ACC112 (cell line): ENCODE measurements around the gene ZNF91.

Experiments used
- H2AFZ ChIP-seq: fragments of 200-600 bp; sonication (generic); one replicate; pipeline ENCODE4 v1.6.0; 2017; ENCODE audit warnings: antibody characterized with exemption, low read length; ENCODE audit not compliant: unreplicated experiment
- H3K27ac ChIP-seq: fragments of 200-600 bp; sonication (generic); 2 replicates; pipeline ENCODE4 v1.5.1; 2014; ENCODE audit warnings: low read depth, mild to moderate bottlenecking, antibody characterized with exemption, low read length, moderate library complexity
- H3K27me3 ChIP-seq: fragments of 200-600 bp; sonication (generic); 2 replicates; pipeline ENCODE4 v1.6.1; 2014; ENCODE audit warnings: mild to moderate bottlenecking, antibody characterized with exemption, low read length, moderate library complexity, mixed read lengths; ENCODE audit not compliant: insufficient read depth
- H3K36me3 ChIP-seq: fragments of 200-600 bp; sonication (generic); 2 replicates; pipeline ENCODE4 v1.6.1; 2016; ENCODE audit warnings: mild to moderate bottlenecking, antibody characterized with exemption, low read length, moderate library complexity, mixed read lengths; ENCODE audit not compliant: insufficient read depth
- H3K4me1 ChIP-seq: fragments of 200-600 bp; sonication (generic); one replicate; pipeline ENCODE4 v1.6.1; 2016; ENCODE audit warnings: low read length, mixed read lengths; ENCODE audit not compliant: insufficient read depth, unreplicated experiment, control insufficient read depth
- H3K4me3 ChIP-seq: fragments of 200-600 bp; sonication (generic); 2 replicates; pipeline ENCODE4 v1.5.1; 2014; ENCODE audit warnings: mild to moderate bottlenecking, low read depth, low read length
- H3K79me2 ChIP-seq: fragments of 200-600 bp; sonication (generic); one replicate; pipeline ENCODE4 v1.6.0; 2016; ENCODE audit warnings: low read length; ENCODE audit not compliant: control insufficient read depth, unreplicated experiment, insufficient read depth

Gene ZNF91

DNA sequence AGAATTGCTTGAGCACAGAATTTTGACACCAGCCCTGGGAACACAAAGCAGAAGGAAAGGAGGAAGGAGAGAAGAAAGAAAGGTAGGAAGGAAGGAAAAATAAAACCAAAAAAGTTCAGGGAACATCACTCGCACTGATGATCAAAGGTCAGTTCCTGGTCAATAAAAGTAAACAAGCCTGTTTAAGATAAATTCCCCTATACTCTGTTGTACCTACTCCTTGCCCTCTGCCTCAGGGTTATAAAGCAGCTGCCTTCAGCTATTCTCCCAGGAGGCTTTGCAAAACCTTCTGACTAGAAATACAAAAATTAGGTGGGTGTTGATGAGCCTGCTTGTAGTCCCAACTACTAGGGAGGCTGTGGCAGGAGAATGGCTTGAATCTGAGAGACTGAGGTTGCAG, 14.9 kb upstream of the ZNF91 start:
- Histone ChIP-seq H3K4me1 (no peaks in the 10 kb centered on the region), H3K27me3 (peaks cover 2% of the 10 kb centered on the region; the same call in 1 of the 2 replicates), H2AFZ (no peak overlapping the region), H3K27ac (no peak overlapping the region), H3K4me3 (no peak overlapping the region), H3K79me2 (no peaks in the 10 kb centered on the region), H3K36me3 (no peaks in the 10 kb centered on the region)

DNA sequence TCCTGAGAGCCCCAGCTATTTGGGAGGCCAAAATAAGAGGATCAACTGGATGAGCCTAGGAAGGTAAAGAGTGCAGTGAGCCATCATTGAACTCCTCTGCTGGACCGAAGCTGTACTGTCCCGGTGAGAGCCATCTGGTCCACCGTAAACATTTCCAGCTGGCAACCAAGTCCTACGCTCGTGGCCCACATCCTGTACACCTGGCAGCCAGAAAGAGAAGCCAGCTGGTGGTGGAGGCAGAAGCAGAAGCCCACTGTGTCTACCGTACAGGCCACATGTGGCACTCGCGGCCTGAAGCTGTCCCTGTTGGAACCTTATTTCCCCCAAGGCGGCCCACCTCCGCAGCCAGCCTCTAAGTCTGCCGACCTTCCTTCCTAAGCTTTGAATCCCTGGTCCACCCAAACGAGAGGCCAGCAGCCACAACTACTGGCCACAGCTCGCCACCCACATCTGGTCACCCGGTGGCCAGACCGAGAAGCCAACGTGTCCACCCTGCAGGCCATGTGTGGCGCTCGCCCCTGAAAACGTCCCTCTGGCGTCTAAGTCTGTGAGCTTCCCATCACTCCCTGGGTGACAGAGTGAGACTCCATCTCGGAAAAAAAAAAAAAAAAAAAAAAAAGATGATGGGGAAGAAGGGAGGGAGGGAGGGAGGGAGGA, 14.2 kb upstream of the ZNF91 start:
- Histone ChIP-seq H3K27ac (no peak overlapping the region), H3K4me3 (no peak overlapping the region), H3K4me1 (no peaks in the 10 kb centered on the region), H3K27me3 (no peaks in the 10 kb centered on the region), H2AFZ (no peak overlapping the region), H3K36me3 (no peaks in the 10 kb centered on the region), H3K79me2 (no peaks in the 10 kb centered on the region)

DNA sequence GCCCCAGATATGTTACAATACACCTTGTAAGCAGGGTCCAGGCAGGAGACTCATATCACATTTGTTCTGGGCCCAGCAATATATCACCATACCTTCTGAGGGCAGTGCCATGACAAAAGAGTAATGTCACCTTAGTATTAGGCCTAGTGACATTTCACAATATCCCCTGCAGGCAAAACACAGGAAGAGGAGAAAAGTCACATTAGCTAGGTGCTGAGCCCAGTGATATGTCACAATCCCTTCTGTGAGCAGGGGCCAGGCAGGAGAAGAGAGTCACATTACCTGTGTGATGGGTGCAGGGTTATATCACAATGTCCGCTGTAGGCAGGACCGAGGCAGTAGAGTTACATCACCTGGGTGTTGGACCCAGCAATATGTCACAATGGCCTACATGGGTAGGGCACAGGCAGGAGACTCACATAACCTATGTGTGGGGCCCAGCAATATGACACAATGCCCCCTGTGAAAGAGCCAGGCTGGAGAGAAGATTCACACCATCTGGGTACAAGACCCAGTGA, 12.4 kb upstream of the ZNF91 start:
- Histone ChIP-seq H3K4me3 (no peak overlapping the region), H3K4me1 (no peaks in the 10 kb centered on the region), H3K36me3 (no peaks in the 10 kb centered on the region), H3K27me3 (no peaks in the 10 kb centered on the region), H3K27ac (no peak overlapping the region), H3K79me2 (no peaks in the 10 kb centered on the region), H2AFZ (no peak overlapping the region)

DNA sequence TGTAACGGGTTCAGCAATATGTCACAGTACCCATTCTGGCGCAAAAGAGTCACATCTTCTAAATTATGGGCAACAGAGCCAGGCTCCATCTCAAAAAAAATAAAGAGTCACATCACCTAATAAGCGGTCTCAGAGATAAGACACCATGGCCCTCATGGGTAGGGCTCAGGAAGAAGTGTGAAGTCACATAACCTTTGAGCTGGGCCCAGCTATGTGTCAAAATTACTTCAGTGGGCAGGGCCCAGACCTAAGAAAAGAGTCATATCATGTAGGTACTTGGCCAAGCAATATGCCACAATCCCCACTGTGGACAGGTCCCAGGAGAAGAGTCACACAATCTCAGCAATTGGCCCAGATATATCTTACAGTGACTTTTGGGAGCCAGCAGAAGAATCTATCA, 11.4 kb upstream of the ZNF91 start:
- Histone ChIP-seq H3K79me2 (no peaks in the 10 kb centered on the region), H3K36me3 (no peaks in the 10 kb centered on the region), H3K27me3 (no peaks in the 10 kb centered on the region), H3K4me3 (no peak overlapping the region), H2AFZ (no peak overlapping the region), H3K27ac (no peak overlapping the region), H3K4me1 (no peaks in the 10 kb centered on the region)

DNA sequence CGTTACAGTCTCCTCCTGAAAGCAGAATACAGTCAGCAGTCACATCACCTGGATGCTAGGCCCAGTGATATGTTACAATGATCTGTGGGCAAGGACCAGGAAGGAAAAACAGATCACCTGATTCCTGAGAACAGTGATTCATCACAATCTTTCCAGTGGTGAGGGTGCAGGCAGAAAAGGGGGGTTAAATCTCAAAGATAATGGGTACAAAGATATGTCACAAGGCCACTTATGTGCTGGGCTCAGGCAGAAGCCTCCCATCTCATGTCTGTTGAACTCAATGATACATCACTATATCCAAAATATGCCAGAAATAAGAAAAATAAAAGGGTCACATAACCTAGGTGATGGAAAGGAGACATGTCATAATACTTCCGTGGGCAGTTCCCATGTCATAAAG, 10.8 kb upstream of the ZNF91 start:
- H3K4me3 ChIP-seq = no peak overlapping the region
- H3K27ac ChIP-seq = no peak overlapping the region
- no peaks in the 10 kb centered on the region for H3K36me3 ChIP-seq
- no peaks in the 10 kb centered on the region for H3K4me1 ChIP-seq
- no peaks in the 10 kb centered on the region for H3K79me2 ChIP-seq
- H3K27me3 ChIP-seq = no peaks in the 10 kb centered on the region
- H2AFZ ChIP-seq = no peak overlapping the region

DNA sequence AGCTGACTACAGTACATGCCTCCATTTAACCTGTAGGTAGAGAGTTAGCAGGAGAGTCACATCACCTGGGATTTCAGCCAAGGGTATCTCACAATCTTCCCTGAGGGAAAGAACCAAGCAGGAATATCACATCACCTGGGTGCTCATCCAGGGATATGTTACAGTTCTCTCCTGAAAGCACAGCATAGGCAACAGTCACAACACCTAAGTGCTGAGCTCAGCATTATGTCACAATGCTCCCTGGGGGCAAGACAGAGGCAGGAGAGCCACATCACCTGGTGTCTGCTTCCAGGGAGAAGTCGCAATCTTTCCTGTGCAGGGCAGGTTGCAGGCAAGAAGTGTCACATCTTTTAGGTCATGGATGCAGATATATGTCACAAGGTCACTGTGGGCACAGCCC, 9.4 kb upstream of the ZNF91 start:
- no peak overlapping the region for H3K4me3 ChIP-seq
- no peaks in the 10 kb centered on the region for H3K79me2 ChIP-seq
- no peaks in the 10 kb centered on the region for H3K4me1 ChIP-seq
- H3K36me3 ChIP-seq = no peaks in the 10 kb centered on the region
- no peak overlapping the region for H2AFZ ChIP-seq
- no peaks in the 10 kb centered on the region for H3K27me3 ChIP-seq
- no peak overlapping the region for H3K27ac ChIP-seq

DNA sequence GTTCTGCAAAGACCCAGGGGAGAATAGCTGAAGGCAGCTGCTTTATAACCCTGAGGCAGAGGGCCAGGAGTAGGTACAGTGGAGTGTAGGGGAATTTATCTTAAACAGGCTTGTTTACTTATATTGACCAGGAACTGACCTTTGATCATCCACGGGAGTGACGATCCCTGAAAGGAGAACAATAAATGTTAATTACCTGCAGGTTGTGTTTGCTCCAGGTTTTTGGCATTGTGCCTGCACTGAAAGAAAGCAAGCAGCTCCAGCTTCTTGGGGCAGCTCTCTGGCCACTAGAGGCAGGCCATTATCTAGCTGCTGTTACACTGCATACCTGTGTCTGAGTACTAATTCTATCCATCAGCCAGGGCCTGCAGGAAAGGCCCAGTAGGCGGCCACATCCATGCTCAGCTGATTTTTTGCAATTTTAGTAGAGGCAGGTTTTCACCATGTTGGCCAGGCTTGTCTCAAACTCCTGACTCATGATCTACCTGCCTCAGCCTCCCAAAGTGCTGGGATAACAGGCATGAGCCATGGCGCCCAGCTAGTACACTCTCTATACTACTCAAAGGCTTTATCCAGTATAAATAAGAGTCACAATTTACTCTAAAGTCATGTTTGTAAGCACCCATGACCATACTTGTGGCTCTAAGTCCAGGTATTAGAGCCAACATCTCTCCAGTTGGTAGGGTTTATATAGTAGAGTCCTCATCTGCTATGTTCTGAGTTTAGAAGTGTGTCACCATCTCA, 8.5 kb upstream of the ZNF91 start:
- Histone ChIP-seq H3K27me3 (no peaks in the 10 kb centered on the region), H3K4me1 (no peaks in the 10 kb centered on the region), H3K36me3 (no peaks in the 10 kb centered on the region), H2AFZ (no peak overlapping the region), H3K4me3 (no peak overlapping the region), H3K27ac (no peak overlapping the region), H3K79me2 (no peaks in the 10 kb centered on the region)

DNA sequence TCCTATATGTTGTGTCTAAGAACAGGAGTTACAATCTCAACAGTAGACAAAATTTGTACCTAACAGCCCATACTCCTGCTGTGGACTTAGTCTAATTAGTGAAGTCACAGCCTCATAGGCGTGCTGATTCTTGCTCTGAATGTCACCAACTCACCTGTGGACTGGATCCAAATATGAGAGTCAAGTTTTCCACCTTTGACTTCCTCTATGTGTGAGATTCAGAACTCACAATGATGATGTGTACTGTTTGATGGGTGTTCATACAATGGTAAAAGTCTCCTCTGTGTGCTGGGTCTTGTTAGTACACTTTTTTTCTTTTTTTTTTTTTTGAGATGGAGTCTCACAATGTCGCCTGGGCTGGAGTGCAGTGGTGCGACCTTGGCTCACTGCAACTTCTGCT, 7.8 kb upstream of the ZNF91 start:
- Histone ChIP-seq H3K27ac (no peak overlapping the region), H3K79me2 (no peaks in the 10 kb centered on the region), H3K36me3 (no peaks in the 10 kb centered on the region)

DNA sequence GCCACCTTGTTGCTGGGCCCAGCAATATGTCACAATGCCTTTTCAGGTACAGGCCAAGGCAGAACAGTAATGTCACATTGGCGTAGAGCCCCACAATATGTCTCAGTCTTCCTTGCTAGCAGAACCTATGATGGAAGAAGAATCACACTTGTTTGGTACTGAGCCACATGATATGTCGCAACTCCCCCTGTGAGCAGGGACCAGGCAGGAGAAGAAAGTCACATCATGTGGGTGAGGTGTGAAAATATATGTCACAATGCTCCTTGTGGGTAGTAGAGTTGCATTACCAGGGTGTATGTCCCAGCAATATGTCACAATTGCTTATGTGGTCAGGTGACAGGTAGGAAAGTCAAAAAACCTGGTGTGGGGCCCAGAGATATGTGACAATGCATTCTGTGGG, 7.1 kb upstream of the ZNF91 start:
- H3K79me2 ChIP-seq = no peaks in the 10 kb centered on the region
- no peaks in the 10 kb centered on the region for H3K36me3 ChIP-seq
- H3K27me3 ChIP-seq = no peaks in the 10 kb centered on the region
- no peak overlapping the region for H3K4me3 ChIP-seq
- H3K27ac ChIP-seq = no peak overlapping the region
- no peaks in the 10 kb centered on the region for H3K4me1 ChIP-seq
- no peak overlapping the region for H2AFZ ChIP-seq

More for the DNA sequence above, 7.8 kb upstream of the ZNF91 start:
- Histone ChIP-seq H2AFZ (no peak overlapping the region), H3K27me3 (no peaks in the 10 kb centered on the region), H3K4me3 (no peak overlapping the region), H3K4me1 (no peaks in the 10 kb centered on the region)

DNA sequence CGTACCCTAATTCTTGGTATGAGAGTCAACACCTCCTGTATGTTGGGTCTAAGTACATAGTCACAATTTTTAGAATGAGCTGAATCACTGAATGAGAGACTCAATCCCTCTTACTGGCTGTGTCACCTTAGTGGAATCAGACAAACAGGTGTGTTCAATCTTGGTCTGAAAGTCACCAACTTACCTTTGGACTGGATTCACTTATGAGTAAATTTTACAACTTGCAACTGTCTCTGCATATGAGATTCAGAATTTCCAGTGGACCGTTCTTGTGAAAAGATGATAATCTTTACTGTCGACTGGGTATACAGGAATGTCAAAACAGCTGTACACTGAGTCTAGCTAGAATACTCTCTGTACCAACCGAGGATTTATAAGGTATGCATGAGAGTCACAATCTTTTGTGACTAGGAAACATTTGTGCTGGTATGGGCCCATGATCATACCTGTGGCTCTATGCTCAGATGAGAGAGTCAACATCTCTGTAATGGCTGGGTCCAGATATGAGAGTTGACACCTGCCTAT, 5.9 kb upstream of the ZNF91 start:
- H3K36me3 ChIP-seq = no peaks in the 10 kb centered on the region
- H3K79me2 ChIP-seq = no peaks in the 10 kb centered on the region
- H3K27me3 ChIP-seq = no peaks in the 10 kb centered on the region
- no peak overlapping the region for H3K27ac ChIP-seq
- H2AFZ ChIP-seq = no peak overlapping the region
- no peaks in the 10 kb centered on the region for H3K4me1 ChIP-seq
- no peak overlapping the region for H3K4me3 ChIP-seq

DNA sequence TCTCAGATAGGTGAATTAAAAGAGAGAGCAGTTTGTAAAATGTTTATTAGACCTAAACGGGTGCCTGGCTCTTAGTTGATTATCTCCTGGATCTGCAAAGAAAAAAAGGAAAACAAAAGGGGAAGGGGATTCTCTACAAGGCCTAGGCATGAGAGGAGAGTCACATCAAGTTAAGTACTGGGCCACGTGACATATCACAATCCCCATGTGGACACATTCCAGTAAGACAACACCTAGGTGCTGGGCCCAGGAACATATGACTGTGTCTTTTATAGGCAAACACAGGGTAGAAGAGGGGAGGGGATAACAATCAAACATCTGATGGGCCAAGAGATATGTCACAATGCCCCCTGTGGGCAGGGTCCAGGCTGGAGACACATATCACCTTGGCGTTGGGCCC, 4.2 kb upstream of the ZNF91 start:
- Histone ChIP-seq H2AFZ (no peak overlapping the region), H3K4me1 (no peaks in the 10 kb centered on the region), H3K27me3 (no peaks in the 10 kb centered on the region), H3K36me3 (no peaks in the 10 kb centered on the region), H3K4me3 (no peak overlapping the region), H3K79me2 (peaks cover 9% of the 10 kb centered on the region), H3K27ac (no peak overlapping the region)
